A204.1 (cell line): Measurements from ENCODE around the gene GON4L.
"Not testable (repeated sequence)": the region's sequence is repeated elsewhere in the genome, so short reads cannot be mapped to it uniquely, and the experiment has no call there.

Experiments
- FAIRE-seq: peaks from 2 replicates; lab custom pipeline; 2012; peaks lifted over from hg19 to GRCh38; lab: Jason Lieb, UNC

GON4L gene

GRCh38 chr1:155877945-155878344, 20.9 kb upstream of the GON4L start:
- FAIRE-seq: no peak

GRCh38 chr1:155873860-155874259, 16.8 kb upstream of the GON4L start:
- FAIRE-seq: no peak

GRCh38 chr1:155872527-155872926, 15.5 kb upstream of the GON4L start:
- FAIRE-seq: no peak

GRCh38 chr1:155871390-155871789, 14.4 kb upstream of the GON4L start:
- no peak for FAIRE-seq

GRCh38 chr1:155867766-155868165, 10.8 kb upstream of the GON4L start:
- no peak for FAIRE-seq

- FAIRE-seq: no peak
Observed at GRCh38 chr1:155864393-155864792, 7.4 kb upstream of the GON4L start.

GRCh38 chr1:155861896-155862295, 4.9 kb upstream of the GON4L start:
- FAIRE-seq: no peak

- no peak for FAIRE-seq
Observed at GRCh38 chr1:155860970-155861510, 4.0 kb upstream of the GON4L start.

GRCh38 chr1:155859881-155860871, 3.2 kb upstream of the GON4L start:
- no peak for FAIRE-seq

GRCh38 chr1:155859234-155859829, 2.3 kb upstream of the GON4L start, which contains the start of gene SYT11:
TSS of gene SYT11 (plus strand) at chr1:155859567. CDS start at chr1:155859762, 195 bp downstream.
- FAIRE-seq: peak; percentile 98

GRCh38 chr1:155858800-155859233, 1.8 kb upstream of the GON4L start:
- FAIRE-seq: no peak

GRCh38 chr1:155856257-155856974, 598 bp downstream of the GON4L start:
- FAIRE-seq: no peak

- FAIRE-seq: no peak
Observed at GRCh38 chr1:155850345-155850744, 6.7 kb downstream of the GON4L start.

- no peak for FAIRE-seq
Observed at GRCh38 chr1:155847823-155848529, 9.0 kb downstream of the GON4L start.

GRCh38 chr1:155844860-155845421, 12.1 kb downstream of the GON4L start:
- no peak for FAIRE-seq

GRCh38 chr1:155840386-155840785, 16.6 kb downstream of the GON4L start:
- FAIRE-seq: no peak

GRCh38 chr1:155835548-155835947, 21.5 kb downstream of the GON4L start:
- no peak for FAIRE-seq

- not testable (repeated sequence) for FAIRE-seq
Observed at GRCh38 chr1:155834927-155835399, 22.1 kb downstream of the GON4L start.

- no peak for FAIRE-seq
Observed at GRCh38 chr1:155834296-155834926, 22.6 kb downstream of the GON4L start.

GRCh38 chr1:155833665-155834295, 23.2 kb downstream of the GON4L start:
- no peak for FAIRE-seq
